Measurements from ENCODE around the gene ATPAF1. TPM values are rescaled to one million over a fixed set of nuclear protein-coding genes. Genes with fewer than 3 reads are reported as not detected.

The ATPAF1 gene, protein sequence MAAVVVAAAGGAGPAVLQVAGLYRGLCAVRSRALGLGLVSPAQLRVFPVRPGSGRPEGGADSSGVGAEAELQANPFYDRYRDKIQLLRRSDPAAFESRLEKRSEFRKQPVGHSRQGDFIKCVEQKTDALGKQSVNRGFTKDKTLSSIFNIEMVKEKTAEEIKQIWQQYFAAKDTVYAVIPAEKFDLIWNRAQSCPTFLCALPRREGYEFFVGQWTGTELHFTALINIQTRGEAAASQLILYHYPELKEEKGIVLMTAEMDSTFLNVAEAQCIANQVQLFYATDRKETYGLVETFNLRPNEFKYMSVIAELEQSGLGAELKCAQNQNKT
- total RNA-seq (2021; fragmentation: NEBNext Ultra II Directional; extraction: Animal tissue kit (Norgen Biotek cat#: 25700)) = 10 to 100 TPM; 32.7 to 42.9 (median 41.5) TPM
- long read RNA-seq, full-length matches to known transcripts = 2 of 8 reads
- long read RNA-seq, partial matches to known transcripts = 1 of 8 reads
- long read RNA-seq, other reads (novel, unspliced or antisense) = 5 of 8 reads

DNA sequence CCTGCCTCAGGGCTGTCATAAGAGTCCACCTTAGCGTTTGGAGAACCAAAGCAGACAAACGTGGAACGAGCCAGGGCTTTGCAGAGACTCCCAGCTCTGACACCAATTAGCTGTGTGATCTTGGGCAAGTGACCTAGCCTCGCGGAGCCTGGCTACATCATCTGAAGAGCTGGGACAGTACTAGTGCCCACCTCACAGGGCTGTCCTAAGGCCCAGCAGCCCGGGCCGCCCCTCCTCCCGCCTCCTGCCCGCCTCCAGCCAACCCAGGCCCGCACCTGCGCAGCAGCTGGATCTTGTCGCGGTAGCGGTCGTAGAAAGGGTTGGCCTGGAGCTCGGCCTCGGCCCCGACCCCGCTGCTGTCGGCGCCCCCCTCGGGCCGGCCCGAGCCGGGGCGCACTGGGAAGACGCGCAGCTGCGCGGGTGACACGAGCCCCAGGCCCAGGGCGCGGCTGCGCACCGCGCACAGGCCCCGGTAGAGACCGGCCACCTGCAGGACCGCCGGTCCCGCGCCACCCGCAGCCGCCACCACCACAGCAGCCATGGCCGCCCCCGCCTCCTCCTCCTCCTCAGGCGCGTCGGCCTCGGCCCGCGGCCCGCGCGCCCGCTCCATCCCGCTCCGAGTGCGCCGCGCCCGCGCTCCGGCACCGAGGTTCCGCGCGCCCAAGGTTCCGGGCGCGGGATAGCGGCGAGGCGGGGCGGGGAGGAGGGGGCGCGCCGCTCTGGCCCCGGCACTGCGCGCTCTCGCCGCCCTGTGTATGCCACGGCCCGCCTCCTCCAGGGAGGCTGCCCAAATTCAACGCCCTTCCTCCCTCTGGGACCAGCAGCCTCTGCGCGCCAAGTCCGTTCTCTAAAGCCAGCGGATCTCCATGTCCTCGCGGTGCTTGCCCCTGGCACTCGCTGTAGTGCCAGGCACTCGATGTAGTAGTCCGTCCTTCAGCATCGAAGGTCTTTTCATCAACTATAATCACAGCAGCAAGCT lies at the start of gene ATPAF1:
Gene ATPAF1 (minus strand): TSS at position 583 of the 979 bp plus-strand sequence. CDS start 42 bp downstream, at position 541.
- no peaks in the 10 kb centered on the region; the same call in 1 of the 2 replicates for H3K27me3 Mint-ChIP-seq (ENCODE audit: insufficient read depth)
- H3K4me1 Mint-ChIP-seq (ENCODE audit: low read depth) = peaks cover 15% of the 10 kb centered on the region
- H3K4me3 Mint-ChIP-seq = peak within 1 kb of the TSS; percentile 89
- peak; percentile 9 for DNase-seq
- H3K9me3 Mint-ChIP-seq = no peaks in the 10 kb centered on the region
- TF ChIP-seq, protein P1, sequence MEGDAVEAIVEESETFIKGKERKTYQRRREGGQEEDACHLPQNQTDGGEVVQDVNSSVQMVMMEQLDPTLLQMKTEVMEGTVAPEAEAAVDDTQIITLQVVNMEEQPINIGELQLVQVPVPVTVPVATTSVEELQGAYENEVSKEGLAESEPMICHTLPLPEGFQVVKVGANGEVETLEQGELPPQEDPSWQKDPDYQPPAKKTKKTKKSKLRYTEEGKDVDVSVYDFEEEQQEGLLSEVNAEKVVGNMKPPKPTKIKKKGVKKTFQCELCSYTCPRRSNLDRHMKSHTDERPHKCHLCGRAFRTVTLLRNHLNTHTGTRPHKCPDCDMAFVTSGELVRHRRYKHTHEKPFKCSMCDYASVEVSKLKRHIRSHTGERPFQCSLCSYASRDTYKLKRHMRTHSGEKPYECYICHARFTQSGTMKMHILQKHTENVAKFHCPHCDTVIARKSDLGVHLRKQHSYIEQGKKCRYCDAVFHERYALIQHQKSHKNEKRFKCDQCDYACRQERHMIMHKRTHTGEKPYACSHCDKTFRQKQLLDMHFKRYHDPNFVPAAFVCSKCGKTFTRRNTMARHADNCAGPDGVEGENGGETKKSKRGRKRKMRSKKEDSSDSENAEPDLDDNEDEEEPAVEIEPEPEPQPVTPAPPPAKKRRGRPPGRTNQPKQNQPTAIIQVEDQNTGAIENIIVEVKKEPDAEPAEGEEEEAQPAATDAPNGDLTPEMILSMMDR (IDR thresholded peaks at IDR 0.05) = no peak
- H3K36me3 Mint-ChIP-seq (ENCODE audit: low read depth) = peaks cover 8% of the 10 kb centered on the region
- H3K27ac Mint-ChIP-seq = 0 out of 2 replicates have a peak within 1 kb of the TSS, but pooled peaks have one; percentile 11

DNA sequence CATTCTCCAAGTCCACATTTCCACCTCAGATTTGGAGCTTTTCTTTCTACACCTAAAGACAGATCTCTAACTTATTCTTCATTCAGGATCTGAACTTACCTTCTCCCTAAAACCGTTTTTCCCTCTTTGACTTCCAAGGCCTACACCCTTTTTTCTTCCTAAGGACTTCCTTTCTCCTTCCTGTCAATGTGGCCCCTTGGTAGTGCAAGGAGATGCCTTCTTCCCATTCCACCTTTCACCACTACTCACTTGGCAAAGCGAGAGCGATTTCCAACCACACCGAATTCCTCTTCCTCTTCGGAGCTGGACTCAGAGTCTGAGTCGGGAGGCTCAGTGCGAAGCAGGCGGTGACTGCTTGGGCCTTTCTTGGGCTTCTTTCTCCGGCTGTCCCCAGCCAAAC lies 49.5 kb upstream of the ATPAF1 start:
- TF ChIP-seq, protein P1 (IDR thresholded peaks at IDR 0.05) = no peak
- Mint-ChIP-seq H3K4me1 (ENCODE audit: low read depth) (peaks cover 29% of the 10 kb centered on the region), H3K27ac (peak overlapping the region; percentile 85), H3K9me3 (no peaks in the 10 kb centered on the region), H3K27me3 (ENCODE audit: insufficient read depth) (peaks cover 3% of the 10 kb centered on the region; the same call in 1 of the 2 replicates), H3K4me3 (peak overlapping the region; percentile 98), H3K36me3 (ENCODE audit: low read depth) (peaks cover 11% of the 10 kb centered on the region)
- no peak for DNase-seq

DNA sequence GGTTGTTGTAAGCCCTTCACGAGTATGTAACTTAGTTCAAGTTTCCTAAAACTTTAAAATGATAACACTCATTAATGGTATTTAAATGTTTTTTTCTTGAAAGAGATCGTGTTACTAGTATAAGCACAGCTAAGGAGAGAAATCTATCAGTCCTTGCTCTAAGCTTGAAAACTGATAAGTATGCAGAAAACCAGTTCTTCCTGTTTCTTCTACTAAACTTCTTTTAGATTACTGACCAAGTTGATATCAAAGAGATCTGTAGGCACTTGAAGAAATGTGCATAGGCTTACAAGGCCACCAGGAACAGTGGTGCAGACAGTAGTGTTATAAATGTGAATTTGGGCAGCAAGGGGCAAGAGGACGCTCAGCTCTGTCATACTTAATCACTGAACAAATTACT lies 46.8 kb upstream of the ATPAF1 start:
- TF ChIP-seq, protein P1 (IDR thresholded peaks at IDR 0.05) = no peak
- H3K4me1 Mint-ChIP-seq (ENCODE audit: low read depth) = peaks cover 29% of the 10 kb centered on the region
- no peaks in the 10 kb centered on the region; the same call in 1 of the 2 replicates for H3K27me3 Mint-ChIP-seq (ENCODE audit: insufficient read depth)
- DNase-seq = no peak
- H3K27ac Mint-ChIP-seq = no peak overlapping the region
- H3K9me3 Mint-ChIP-seq = no peaks in the 10 kb centered on the region
- no peak overlapping the region for H3K4me3 Mint-ChIP-seq
- peaks cover 11% of the 10 kb centered on the region for H3K36me3 Mint-ChIP-seq (ENCODE audit: low read depth)

DNA sequence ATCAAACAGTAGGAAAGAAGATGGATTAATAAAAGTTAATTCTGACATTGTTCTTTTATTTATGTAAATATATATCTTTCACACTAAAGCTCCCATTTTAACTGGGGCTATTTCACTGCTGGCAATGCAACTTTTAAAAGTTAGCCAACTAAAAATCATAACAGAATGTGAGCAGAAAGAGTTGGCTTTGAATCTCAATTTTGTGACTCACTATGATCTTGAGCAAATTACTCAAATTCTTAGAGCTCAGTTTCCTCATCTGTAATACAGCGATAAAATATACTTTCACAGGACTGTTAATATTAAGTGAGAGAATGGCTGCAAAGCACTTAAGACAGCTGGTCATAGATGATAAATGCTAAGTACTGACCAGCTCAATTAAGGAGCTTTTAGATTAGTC lies 40.0 kb upstream of the ATPAF1 start:
- Mint-ChIP-seq H3K36me3 (ENCODE audit: low read depth) (peaks cover 27% of the 10 kb centered on the region), H3K9me3 (no peaks in the 10 kb centered on the region), H3K27ac (no peak overlapping the region)

DNA sequence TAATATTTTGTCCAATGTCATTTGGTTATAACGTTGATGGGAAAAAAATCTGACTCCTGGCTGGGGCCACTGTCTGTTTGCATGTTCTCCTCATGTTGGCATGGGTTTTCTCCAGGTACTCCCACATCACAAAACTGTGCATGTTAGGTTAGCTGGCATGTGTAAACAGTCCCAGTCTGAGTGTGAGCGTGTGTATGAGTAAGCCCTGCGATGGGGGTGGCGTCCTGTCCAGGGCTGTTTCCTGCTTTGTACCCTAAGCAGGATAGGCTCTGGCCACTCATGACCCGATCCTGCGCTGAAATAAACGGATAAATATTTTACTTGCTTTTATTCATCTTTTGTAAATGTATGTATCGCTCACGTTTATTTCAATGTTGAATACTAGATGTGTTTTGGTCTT lies 37.2 kb upstream of the ATPAF1 start:
- H3K27me3 Mint-ChIP-seq (ENCODE audit: insufficient read depth) = no peaks in the 10 kb centered on the region
- H3K4me3 Mint-ChIP-seq = no peak overlapping the region
- H3K36me3 Mint-ChIP-seq (ENCODE audit: low read depth) = peaks cover 27% of the 10 kb centered on the region
- H3K27ac Mint-ChIP-seq = no peak overlapping the region
- no peak for DNase-seq
- no peaks in the 10 kb centered on the region for H3K9me3 Mint-ChIP-seq
- TF ChIP-seq, protein P1 (IDR thresholded peaks at IDR 0.05) = no peak
- peaks cover 10% of the 10 kb centered on the region for H3K4me1 Mint-ChIP-seq (ENCODE audit: low read depth)

More for the DNA sequence above, 40.0 kb upstream of the ATPAF1 start:
- Mint-ChIP-seq H3K4me3 (no peak overlapping the region), H3K4me1 (ENCODE audit: low read depth) (no peaks in the 10 kb centered on the region; the same call in 1 of the 2 replicates), H3K27me3 (ENCODE audit: insufficient read depth) (no peaks in the 10 kb centered on the region)
- TF ChIP-seq, protein P1 (IDR thresholded peaks at IDR 0.05) = no peak
- DNase-seq = no peak

Measured in HFFc6 (cell line).